SK-N-SH (cell line): ENCODE measurements around the gene COLEC11. TPM values are rescaled to one million over a fixed set of nuclear protein-coding genes. Genes with fewer than 3 reads are reported as not detected.

Experiments used
- CTCF ChIA-PET: fragments of 300-600, 350-600 bp; formaldehyde crosslinking; extraction: SDS; loops from one replicate; lab custom pipeline; 2021; lab: Yijun Ruan, JAX
- POLR2A ChIA-PET: fragments of 350-600 bp; sonication (Branson Sonifier 250); formaldehyde crosslinking; extraction: SDS; loops from one replicate; lab custom pipeline; 2020; ENCODE audit warnings: antibody characterized with exemption, inconsistent platforms; lab: Yijun Ruan, JAX
- DNase-seq: peaks from one replicate; pipeline ENCODE4 v3.0.0; 2012
- H2AFZ ChIP-seq: fragments of 200-600 bp; sonication (generic); 2 replicates; pipeline ENCODE4 v1.8.1; 2016; ENCODE audit warnings: antibody characterized with exemption, mild to moderate bottlenecking, low read depth
- H3F3A ChIP-seq: fragments of 200-600 bp; sonication (generic); replicated peaks from 2 replicates; pipeline ENCODE3; 2016; ENCODE audit warnings: antibody characterized with exemption, mild to moderate bottlenecking; ENCODE audit not compliant: insufficient read depth
- H3K27ac ChIP-seq, 2 experiments: fragments of 200-500 bp in 1 of 2; fragments of 200-600 bp in 1 of 2; sonication (Bioruptor generic) in 1 of 2; sonication (generic), shearing (Covaris generic) in 1 of 2; 2 replicates each; pipeline versions ENCODE4 v1.5.1 to v1.6.1; 2014 to 2016; ENCODE audit warnings: low read depth in 2 of 2, inconsistent platforms in 1 of 2, low read length in 1 of 2, mild to moderate bottlenecking in 1 of 2, mixed read lengths in 1 of 2
- H3K27me3 ChIP-seq: fragments of 200-600 bp; sonication (generic), shearing (Covaris generic); 2 replicates; pipeline ENCODE4 v1.6.1; 2016; ENCODE audit warnings: mixed run types; ENCODE audit not compliant: insufficient read depth
- H3K36me3 ChIP-seq, 2 experiments: fragments of 200-500 bp in 1 of 2; fragments of 200-600 bp in 1 of 2; sonication (Bioruptor generic) in 1 of 2; sonication (generic) in 1 of 2; replicated peaks in 1 of 2; 2 replicates each; pipeline versions ENCODE3 to v1.5.1; 2014 to 2016; ENCODE audit warnings: low read length in 1 of 2, mild to moderate bottlenecking in 1 of 2; ENCODE audit not compliant: insufficient read depth in 2 of 2, control insufficient read depth in 1 of 2
- H3K4me1 ChIP-seq, 2 experiments: fragments of 200-500 bp in 1 of 2; fragments of 200-600 bp in 1 of 2; sonication (Bioruptor generic) in 1 of 2; sonication (generic), shearing (Covaris generic) in 1 of 2; 2 replicates each; pipeline versions ENCODE4 v1.5.1 to v1.6.1; 2014 to 2016; ENCODE audit warnings: low read depth in 1 of 2, low read length in 1 of 2, mixed run types in 1 of 2; ENCODE audit not compliant: insufficient read depth in 2 of 2, control insufficient read depth in 1 of 2
- H3K4me2 ChIP-seq: fragments of 200-600 bp; sonication (generic), shearing (Covaris generic); 2 replicates; pipeline ENCODE4 v1.6.1; 2017; ENCODE audit warnings: mixed run types
- H3K4me3 ChIP-seq, 2 experiments: fragments of 200-500 bp in 1 of 2; fragments of 200-600 bp in 1 of 2; sonication (Bioruptor generic) in 1 of 2; sonication (generic), shearing (Covaris generic) in 1 of 2; 2 replicates each; pipeline versions ENCODE4 v1.5.1 to v1.8.1; 2014 to 2016; ENCODE audit warnings: low read depth in 2 of 2, inconsistent platforms in 1 of 2, low read length in 1 of 2, mild to moderate bottlenecking in 1 of 2, mixed read lengths in 1 of 2, moderate library complexity in 1 of 2
- H3K79me2 ChIP-seq: fragments of 200-600 bp; sonication (generic); 2 replicates; pipeline ENCODE4 v1.8.1; 2017; ENCODE audit warnings: mild to moderate bottlenecking; ENCODE audit not compliant: insufficient read depth
- H3K9ac ChIP-seq: fragments of 200-600 bp; sonication (generic); 2 replicates; pipeline ENCODE4 v1.6.1; 2017; ENCODE audit warnings: mixed run types
- H3K9me2 ChIP-seq: fragments of 200-600 bp; sonication (generic); 2 replicates; pipeline ENCODE4 v1.6.1; 2017; ENCODE audit warnings: mixed run types
- H3K9me3 ChIP-seq: fragments of 200-600 bp; sonication (generic); 2 replicates; pipeline ENCODE4 v1.6.1; 2017; ENCODE audit warnings: mixed run types, mild to moderate bottlenecking, moderate library complexity
- H4K20me1 ChIP-seq: fragments of 200-600 bp; sonication (generic); 2 replicates; pipeline ENCODE4 v1.6.1; 2017; ENCODE audit warnings: mild to moderate bottlenecking, mixed run types; ENCODE audit not compliant: insufficient read depth
- EP300 ChIP-seq, 2 experiments: IDR thresholded peaks; 2 replicates each; pipeline versions ENCODE4 v1.4.0 to v1.6.1; 2012; ENCODE audit warnings: borderline replicate concordance in 1 of 2, low read depth in 1 of 2, low read length in 1 of 2
- GABPA ChIP-seq: IDR thresholded peaks from 2 replicates; pipeline ENCODE4 v1.4.0; 2012; ENCODE audit warnings: low read depth, mild to moderate bottlenecking
- JUND ChIP-seq: IDR thresholded peaks from 2 replicates; pipeline ENCODE4 v1.4.0; 2012
- PBX3 ChIP-seq: IDR thresholded peaks from 2 replicates; pipeline ENCODE4; 2012
- REST ChIP-seq: IDR thresholded peaks from 2 replicates; pipeline ENCODE4 v1.6.1; 2012; ENCODE audit warnings: mild to moderate bottlenecking, low read depth, low read length, moderate library complexity
- SMC3 ChIP-seq: IDR thresholded peaks from 2 replicates; pipeline ENCODE4 v1.6.1; 2012; ENCODE audit warnings: low read depth, low read length, improper control_type of control experiment
- TCF12 ChIP-seq: IDR thresholded peaks from 2 replicates; pipeline ENCODE4 v1.4.0; 2012
- USF1 ChIP-seq: IDR thresholded peaks from 2 replicates; pipeline ENCODE4 v1.4.0; 2012; ENCODE audit warnings: low read depth, borderline replicate concordance
- ZBTB33 ChIP-seq: IDR thresholded peaks from 2 replicates; pipeline ENCODE4 v1.4.0; 2012; ENCODE audit warnings: low read depth, borderline replicate concordance
- WGBS: methylation state at CpG from one replicate; pipeline ENCODE4 v1.1.6; 2017; ENCODE audit warnings: low lambda C conversion rate; 5-methylcytosine and 5-hydroxymethylcytosine counted together
- polyA plus RNA-seq, 3 experiments: library from polyadenylated mRNA; depleted of rRNA; stranded (reverse); fragments of >200 nt; gene quantifications; 2 replicates each; pipeline ENCODE4 v1.2.3, GENCODE V29; 2012

Gene COLEC11
- polyA plus RNA-seq, 1 of the 3 experiments (the other 2 are of a cell fraction): 8.7 TPM

DNA sequence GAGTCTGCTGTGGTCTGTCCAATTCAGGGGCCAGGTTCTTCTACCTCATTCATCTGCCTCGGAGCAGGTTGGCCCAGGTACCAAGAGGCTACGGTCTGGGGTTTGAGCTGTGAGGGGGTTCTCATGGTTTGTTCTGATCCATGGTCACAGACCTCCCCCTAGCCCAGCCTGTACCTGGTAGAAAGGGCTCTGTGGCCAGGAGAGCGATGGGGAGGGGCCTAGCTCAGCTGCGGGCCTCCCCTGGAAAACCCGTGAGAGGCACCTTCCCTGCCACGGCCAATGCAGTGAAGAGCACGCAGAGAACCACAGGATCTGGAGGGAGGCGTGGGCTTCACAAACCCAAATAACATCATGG, 43.5 kb downstream of the COLEC11 start (continued):
- TF ChIP-seq ZBTB33: no peak
- no peak for TF ChIP-seq EP300 (IDR thresholded peaks at IDR 0.05; ENCODE audit: borderline replicate concordance in 1 of 2, low read depth in 1 of 2, low read length in 1 of 2)
- TF ChIP-seq PBX3: no peak
- no peak for TF ChIP-seq USF1

- Histone ChIP-seq H3K9me3 (no peaks in the 10 kb centered on the region), H4K20me1 (no peaks in the 10 kb centered on the region), H3K4me3 (no peak overlapping the region), H3K27me3 (no peaks in the 10 kb centered on the region), H3K9ac (no peak overlapping the region), H3K9me2 (no peaks in the 10 kb centered on the region), H3K4me1 (peaks cover 0 to 10% of the 10 kb centered on the region in 2 experiments; a peak in 1 of 4 replicates), H3K27ac (no peak overlapping the region; a peak in 1 of 4 replicates), H3K4me2 (no peak overlapping the region), H3F3A (no peaks in the 10 kb centered on the region), H3K36me3 (no peaks in the 10 kb centered on the region), H3K79me2 (no peaks in the 10 kb centered on the region), H2AFZ (no peak overlapping the region)
- CTCF ChIA-PET: interaction anchor here (1.8 kb wide), 1 partner anchor 11 kb away, joined by 6 read pairs; no protein-coding TSS in a partner anchor
- 85% methylated on average over 10 of the region's 10 CpGs for WGBS
- no peak for TF ChIP-seq ZBTB33
- no peak for DNase-seq
- POLR2A ChIA-PET: no interaction called here
Measured at GRCh38 chr2:3639015-3639630, 44.2 kb downstream of the COLEC11 start.

DNA sequence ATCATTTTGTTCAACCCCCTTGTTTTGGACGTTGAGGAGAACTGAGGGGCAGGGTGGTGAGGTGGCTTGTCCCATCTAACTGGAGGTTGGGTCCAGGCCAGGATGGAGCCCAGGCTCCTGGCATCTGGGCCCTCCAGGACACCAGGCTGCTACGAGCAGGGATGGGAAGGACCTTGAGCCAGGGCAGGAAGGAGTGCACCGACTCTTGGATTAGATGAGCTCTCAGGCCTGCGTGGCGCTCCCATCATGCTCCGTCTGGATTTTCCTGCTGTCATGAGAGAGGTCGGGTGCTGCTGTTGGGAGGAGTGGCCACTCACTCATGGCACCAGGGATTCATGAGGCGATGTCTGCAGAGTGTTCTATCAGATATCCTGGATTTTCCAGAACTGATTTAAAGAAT, 44.7 kb downstream of the COLEC11 start:
- Histone ChIP-seq H3K9me3 (no peaks in the 10 kb centered on the region), H3K4me1 (peaks cover 0 to 10% of the 10 kb centered on the region in 2 experiments; a peak in 1 of 4 replicates), H2AFZ (no peak overlapping the region), H3K27me3 (no peaks in the 10 kb centered on the region), H3F3A (no peaks in the 10 kb centered on the region), H4K20me1 (no peaks in the 10 kb centered on the region), H3K9me2 (no peaks in the 10 kb centered on the region), H3K4me3 (no peak overlapping the region), H3K36me3 (no peaks in the 10 kb centered on the region), H3K9ac (no peak overlapping the region), H3K79me2 (no peaks in the 10 kb centered on the region), H3K27ac (peak overlapping the region in 1 of 2 experiments; percentile 29; a peak in 1 of 4 replicates), H3K4me2 (no peak overlapping the region)
- DNase-seq: no peak
- ChIA-PET POLR2A (no interaction called here), CTCF (interaction anchor here (1.8 kb wide), 1 partner anchor 10 kb away, joined by 6 read pairs; no protein-coding TSS in a partner anchor)
- WGBS: 81% methylated on average over 6 of the region's 8 CpGs
- no peak for TF ChIP-seq SMC3
- no peak for TF ChIP-seq TCF12
- no peak for TF ChIP-seq ZBTB33
- TF ChIP-seq REST: no peak
- TF ChIP-seq GABPA: no peak
- no peak for TF ChIP-seq PBX3
- no peak for TF ChIP-seq JUND
